Measurements from ENCODE around the gene VIPR1. TPM values are rescaled to one million over a fixed set of nuclear protein-coding genes. Genes with fewer than 3 reads are reported as not detected.
A peak's percentile ranks its signal among the peaks of the same experiment; 100 is the strongest.

Gene VIPR1, protein sequence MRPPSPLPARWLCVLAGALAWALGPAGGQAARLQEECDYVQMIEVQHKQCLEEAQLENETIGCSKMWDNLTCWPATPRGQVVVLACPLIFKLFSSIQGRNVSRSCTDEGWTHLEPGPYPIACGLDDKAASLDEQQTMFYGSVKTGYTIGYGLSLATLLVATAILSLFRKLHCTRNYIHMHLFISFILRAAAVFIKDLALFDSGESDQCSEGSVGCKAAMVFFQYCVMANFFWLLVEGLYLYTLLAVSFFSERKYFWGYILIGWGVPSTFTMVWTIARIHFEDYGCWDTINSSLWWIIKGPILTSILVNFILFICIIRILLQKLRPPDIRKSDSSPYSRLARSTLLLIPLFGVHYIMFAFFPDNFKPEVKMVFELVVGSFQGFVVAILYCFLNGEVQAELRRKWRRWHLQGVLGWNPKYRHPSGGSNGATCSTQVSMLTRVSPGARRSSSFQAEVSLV
- total RNA-seq (2014; rRNA removed), result 3.7 and 7.0 TPM in 2 replicates
- Bru-seq, nascent RNA, result percentile 36 among the genes with signal in this experiment
- percentile 24 among the genes with signal in this experiment for BruChase-seq, experiment 1, labeled RNA remaining after a 6-hour chase
- BruChase-seq, experiment 2, labeled RNA remaining after a 2-hour chase, result percentile 35 among the genes with signal in this experiment
- long read RNA-seq, partial matches to known transcripts, result 1 of 12 reads
- long read RNA-seq, other reads (novel, unspliced or antisense), result 9 of 12 reads

DNA sequence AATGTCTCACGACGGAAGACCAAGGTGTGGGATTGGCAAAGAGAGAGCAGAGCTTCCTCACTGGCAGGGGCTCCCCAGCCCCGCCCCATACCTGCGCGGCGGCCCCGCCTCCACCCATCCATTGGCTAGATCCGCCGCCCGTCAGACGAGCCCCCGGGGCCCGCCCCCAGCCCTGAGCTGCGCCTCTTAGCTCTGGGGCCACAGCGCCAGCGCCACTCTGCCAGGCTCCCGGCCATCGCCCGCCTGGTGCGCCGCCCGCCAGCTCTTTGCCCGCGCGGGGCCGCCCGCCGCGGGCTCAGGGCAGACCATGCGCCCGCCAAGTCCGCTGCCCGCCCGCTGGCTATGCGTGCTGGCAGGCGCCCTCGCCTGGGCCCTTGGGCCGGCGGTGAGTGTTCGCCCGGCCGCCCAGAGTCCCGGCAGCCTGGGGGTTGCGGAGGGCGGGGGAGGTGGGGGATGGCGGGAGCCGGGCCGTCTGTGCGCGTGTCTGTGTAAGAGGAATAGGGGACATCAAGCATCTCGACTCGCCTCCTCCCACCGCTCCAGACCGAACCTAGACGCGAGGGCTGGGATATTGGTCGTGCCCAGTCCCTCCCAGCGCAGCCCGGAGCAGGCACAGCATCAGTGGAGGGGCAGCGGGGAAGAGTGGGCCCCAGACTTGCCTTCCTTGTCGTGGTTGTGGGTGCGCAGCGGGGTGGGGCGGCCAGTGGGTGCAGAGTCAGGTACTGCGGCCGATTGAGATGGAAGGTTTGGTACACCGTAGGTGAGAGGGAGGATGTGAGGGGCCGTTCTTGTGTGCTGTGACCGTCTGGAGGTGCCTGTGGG, at the start of gene VIPR1:
TSS of gene VIPR1 (plus strand) at position 215 of the 822 bp plus-strand sequence. CDS start at position 308, 93 bp downstream.
- Histone ChIP-seq H3K9me3 (ENCODE audit: low read length) (no peaks in the 10 kb centered on the region), H3K9me2 (replicated peaks; ENCODE audit: low read length) (no peaks in the 10 kb centered on the region), H3K9ac (ENCODE audit: low read length) (peak within 1 kb of the TSS; percentile 1; the same call in 1 of the 2 replicates), H3F3A (ENCODE audit: low read length, unreplicated experiment) (no peaks in the 10 kb centered on the region), H3K27me3 (ENCODE audit: low read length) (no peaks in the 10 kb centered on the region), H3K27ac (ENCODE audit: low read length) (no peak within 1 kb of the TSS), H3K4me2 (ENCODE audit: low read length) (peak within 1 kb of the TSS; percentile 87), H3K36me3 (ENCODE audit: low read depth, low read length) (no peaks in the 10 kb centered on the region), H4K20me1 (ENCODE audit: low read length) (no peaks in the 10 kb centered on the region), H3K79me2 (ENCODE audit: low read length) (no peaks in the 10 kb centered on the region), H2AFZ (ENCODE audit: low read length) (peak within 1 kb of the TSS; percentile 86), H3K4me1 (ENCODE audit: insufficient read depth, low read length) (peaks cover 19% of the 10 kb centered on the region), H3K4me3 (ENCODE audit: low read length) (peak within 1 kb of the TSS; percentile 67)
- intact Hi-C loops (cut with micrococcal nuclease), result loop anchor here (2.0 kb wide), 1 partner anchor 44 kb away; no protein-coding TSS in a partner anchor
- TF ChIP-seq EZH2phosphoT487 (IDR thresholded peaks at IDR 0.05; ENCODE audit: borderline replicate concordance, low read length) (no peak), EZH2 (IDR thresholded peaks at IDR 0.05; ENCODE audit: low read length, unreplicated experiment) (no peak)
- TF ChIP-seq, protein P1, sequence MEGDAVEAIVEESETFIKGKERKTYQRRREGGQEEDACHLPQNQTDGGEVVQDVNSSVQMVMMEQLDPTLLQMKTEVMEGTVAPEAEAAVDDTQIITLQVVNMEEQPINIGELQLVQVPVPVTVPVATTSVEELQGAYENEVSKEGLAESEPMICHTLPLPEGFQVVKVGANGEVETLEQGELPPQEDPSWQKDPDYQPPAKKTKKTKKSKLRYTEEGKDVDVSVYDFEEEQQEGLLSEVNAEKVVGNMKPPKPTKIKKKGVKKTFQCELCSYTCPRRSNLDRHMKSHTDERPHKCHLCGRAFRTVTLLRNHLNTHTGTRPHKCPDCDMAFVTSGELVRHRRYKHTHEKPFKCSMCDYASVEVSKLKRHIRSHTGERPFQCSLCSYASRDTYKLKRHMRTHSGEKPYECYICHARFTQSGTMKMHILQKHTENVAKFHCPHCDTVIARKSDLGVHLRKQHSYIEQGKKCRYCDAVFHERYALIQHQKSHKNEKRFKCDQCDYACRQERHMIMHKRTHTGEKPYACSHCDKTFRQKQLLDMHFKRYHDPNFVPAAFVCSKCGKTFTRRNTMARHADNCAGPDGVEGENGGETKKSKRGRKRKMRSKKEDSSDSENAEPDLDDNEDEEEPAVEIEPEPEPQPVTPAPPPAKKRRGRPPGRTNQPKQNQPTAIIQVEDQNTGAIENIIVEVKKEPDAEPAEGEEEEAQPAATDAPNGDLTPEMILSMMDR (conservative IDR thresholded peaks at IDR 0.05; ENCODE audit: low read depth, low read length), result no peak
- peak; percentile 92 for DNase-seq
- POLR2A ChIA-PET (ENCODE audit: unreplicated experiment), result interaction anchor here (0.6 to 1.1 kb wide), 4 partner anchors 13 to 786 kb away, joined by 3 to 6 read pairs (median 4); no protein-coding TSS in a partner anchor
- peak; percentile 89 for ATAC-seq
- CTCF ChIA-PET, result interaction anchor here (0.5 to 1.9 kb wide), 4 partner anchors 24 to 79 kb away, joined by 3 to 12 read pairs (median 4); no protein-coding TSS in a partner anchor
- BruUV-seq (replicated peaks), result no TSS peak

DNA sequence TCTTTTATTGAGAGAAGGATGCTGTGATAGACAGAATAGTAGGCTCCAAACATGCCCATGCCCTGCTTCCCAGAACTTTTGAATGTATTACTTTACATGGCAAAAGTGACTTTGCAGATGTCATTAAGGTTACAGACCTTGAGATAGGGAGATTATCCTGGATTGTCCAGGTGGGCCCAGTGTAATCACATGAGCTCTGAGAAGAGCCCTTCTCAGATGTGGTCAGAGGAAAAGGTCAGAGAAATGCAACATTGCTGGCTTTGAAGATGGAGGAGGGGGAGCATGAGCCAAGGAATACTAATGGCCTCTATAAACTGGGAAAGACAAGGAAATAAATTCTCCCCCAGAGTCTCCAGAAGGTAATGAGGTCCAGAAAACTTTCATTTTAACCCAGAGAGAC, 46.2 kb upstream of the VIPR1 start:
- H3K79me2 ChIP-seq (ENCODE audit: low read length), result no peaks in the 10 kb centered on the region
- POLR2A ChIA-PET (ENCODE audit: unreplicated experiment), result no interaction called here
- no peak overlapping the region for H3K4me2 ChIP-seq (ENCODE audit: low read length)
- H3K4me1 ChIP-seq (ENCODE audit: insufficient read depth, low read length), result no peaks in the 10 kb centered on the region
- intact Hi-C loops (cut with micrococcal nuclease), result no loop called here
- H3K9me3 ChIP-seq (ENCODE audit: low read length), result no peaks in the 10 kb centered on the region
- H3K4me3 ChIP-seq (ENCODE audit: low read length), result no peak overlapping the region
- CTCF ChIA-PET, result no interaction called here
- H3K9ac ChIP-seq (ENCODE audit: low read length), result no peak overlapping the region
- no peaks in the 10 kb centered on the region for H3K27me3 ChIP-seq (ENCODE audit: low read length)
- no peaks in the 10 kb centered on the region for H4K20me1 ChIP-seq (ENCODE audit: low read length)
- no peaks in the 10 kb centered on the region for H3K36me3 ChIP-seq (ENCODE audit: low read depth, low read length)
- ATAC-seq (no peak), DNase-seq (no peak)
- TF ChIP-seq EZH2phosphoT487 (IDR thresholded peaks at IDR 0.05; ENCODE audit: borderline replicate concordance, low read length) (no peak), EZH2 (IDR thresholded peaks at IDR 0.05; ENCODE audit: low read length, unreplicated experiment) (no peak)
- TF ChIP-seq, protein P1 (conservative IDR thresholded peaks at IDR 0.05; ENCODE audit: low read depth, low read length), result no peak
- no peaks in the 10 kb centered on the region for H3K9me2 ChIP-seq (replicated peaks; ENCODE audit: low read length)
- H3F3A ChIP-seq (ENCODE audit: low read length, unreplicated experiment), result no peaks in the 10 kb centered on the region
- H2AFZ ChIP-seq (ENCODE audit: low read length), result no peak overlapping the region
- no TSS peak for BruUV-seq (replicated peaks)
- no peak overlapping the region for H3K27ac ChIP-seq (ENCODE audit: low read length)
